Measurements from ENCODE around the gene CDA. TPM values are rescaled to one million over a fixed set of nuclear protein-coding genes. Genes with fewer than 3 reads are reported as not detected.
A peak's percentile ranks its signal among the peaks of the same experiment; 100 is the strongest.

Gene CDA
- total RNA-seq, 1 experiment from 2014 or later, result 0.35 TPM

DNA sequence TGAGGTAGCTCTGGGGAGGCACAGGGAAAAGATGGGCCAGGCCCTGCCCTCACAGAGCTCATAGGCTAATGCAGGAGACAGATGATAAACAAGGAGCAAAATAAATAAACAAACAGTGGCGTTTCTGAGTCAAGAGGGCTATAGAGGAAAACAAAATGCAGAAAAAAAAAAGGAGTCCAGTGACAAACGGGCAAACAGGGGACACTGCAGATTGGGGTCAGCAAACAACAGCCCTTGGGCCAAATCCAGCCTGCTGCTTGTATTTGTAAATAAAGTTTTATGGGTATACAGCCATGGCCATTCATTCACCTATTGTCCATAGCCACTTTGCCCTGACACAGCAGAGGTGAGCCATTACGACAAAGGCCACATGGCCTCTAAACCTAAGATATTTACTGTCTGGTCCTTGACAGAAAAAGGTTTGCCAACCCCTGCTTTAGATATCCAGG lies 25.3 kb downstream of the CDA start:
- DNase-seq (ENCODE audit: extremely low read depth, low read depth), result no peak

DNA sequence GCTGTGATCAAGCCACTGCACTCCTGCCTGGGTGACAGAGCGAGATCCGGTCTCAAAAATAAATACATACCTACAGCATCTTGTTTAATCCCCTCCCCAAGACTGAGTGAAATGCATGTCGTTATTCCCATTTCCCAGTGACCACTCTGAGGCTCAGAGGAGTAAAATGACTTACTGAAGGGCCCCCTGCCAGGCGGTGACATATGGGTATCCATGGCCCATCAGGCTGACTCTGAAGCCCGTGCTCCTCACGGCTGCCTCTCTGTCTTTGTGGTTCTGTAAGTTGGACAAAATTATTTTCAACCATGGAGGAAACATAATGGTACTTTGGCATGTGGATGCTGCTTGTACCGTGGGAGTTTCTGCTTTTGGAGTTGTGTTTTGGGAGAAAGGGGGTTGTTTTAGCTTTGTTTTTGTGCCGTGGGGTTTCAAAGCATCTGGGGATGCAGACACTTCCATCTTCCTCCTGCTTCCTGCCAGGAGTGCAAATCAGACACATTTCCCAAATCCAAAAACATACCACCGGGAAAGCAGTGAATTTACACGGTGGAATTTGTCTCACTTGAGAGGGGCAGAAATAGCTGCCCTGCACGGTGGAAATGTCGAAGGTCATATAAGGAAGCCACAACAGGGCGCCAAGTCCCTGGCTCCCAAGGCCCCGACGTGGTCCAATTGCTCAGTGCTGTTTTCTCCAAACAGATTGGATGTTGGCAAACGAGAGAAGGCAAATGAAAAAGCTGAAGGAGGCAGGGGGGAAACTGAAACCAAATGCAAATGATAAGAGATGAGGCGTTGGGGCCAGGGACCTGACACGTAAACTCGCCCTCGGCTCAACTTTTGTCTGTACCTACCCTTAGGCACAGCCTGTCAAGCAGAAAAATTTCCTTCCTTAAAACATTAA lies 27.3 kb downstream of the CDA start:
- no peak for DNase-seq (ENCODE audit: extremely low read depth, low read depth)

DNA sequence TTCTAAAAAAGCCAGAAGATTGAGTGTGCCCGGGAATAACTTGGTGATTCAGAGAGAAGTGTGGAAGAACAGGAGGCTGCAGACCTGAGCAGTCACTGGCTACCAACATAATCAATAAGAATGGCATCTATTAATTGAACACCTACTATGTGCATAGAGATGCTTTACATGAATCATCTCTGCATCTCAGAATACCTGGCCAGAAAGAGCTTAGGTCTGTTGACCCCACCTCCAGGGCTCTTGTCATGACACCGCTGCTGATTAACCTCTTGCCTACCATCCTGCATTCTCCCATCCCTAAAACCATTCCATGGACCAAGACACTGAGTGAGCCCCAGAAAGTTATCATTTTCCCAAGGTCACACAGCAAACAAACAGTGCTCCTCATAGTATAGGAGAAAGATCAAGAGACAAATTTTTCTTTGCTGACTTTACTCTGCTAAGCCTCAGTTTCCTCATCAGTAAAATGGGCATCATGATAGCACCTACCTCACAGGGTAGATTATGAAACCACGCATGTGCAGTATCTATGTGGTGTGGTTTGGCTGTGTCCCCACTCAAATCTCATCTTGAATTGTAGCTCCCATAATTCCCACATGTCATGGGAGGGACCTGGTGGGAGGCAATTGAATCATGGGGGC lies 28.1 kb downstream of the CDA start:
- no peak for DNase-seq (ENCODE audit: extremely low read depth, low read depth)

DNA sequence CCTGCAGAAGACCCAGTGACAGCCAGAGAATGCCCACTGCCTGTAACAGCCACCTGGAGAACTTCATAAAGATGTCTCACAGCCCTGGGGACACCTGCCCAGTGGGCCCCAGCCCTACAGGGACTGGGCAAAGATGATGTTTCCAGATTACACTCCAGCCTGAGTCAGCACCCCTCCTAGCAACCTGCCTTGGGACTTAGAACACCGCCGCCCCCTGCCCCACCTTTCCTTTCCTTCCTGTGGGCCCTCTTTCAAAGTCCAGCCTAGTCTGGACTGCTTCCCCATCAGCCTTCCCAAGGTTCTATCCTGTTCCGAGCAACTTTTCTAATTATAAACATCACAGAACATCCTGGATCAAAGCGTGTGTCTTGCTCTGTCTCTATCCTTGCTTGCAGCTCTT lies 29.7 kb downstream of the CDA start:
- no peak for DNase-seq (ENCODE audit: extremely low read depth, low read depth)

DNA sequence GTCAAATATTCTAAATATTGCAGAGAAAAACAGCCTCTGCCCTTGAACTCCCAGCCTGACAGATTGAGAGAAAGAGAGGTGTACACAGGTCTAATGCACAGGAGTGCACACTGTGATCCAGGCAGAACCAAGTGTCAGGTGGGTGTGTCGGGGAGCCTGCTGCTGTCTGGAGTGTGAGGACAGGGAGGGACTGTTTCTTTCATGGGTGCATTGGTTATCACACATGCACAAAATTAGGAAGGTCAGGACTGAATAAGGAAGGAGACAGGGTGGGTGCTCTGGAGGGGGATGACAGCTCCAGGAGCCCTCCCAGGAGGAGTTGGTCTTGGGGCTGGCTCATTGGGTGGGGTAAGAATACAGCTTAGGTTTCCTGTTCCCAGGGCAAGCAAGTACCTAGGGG lies 31.1 kb downstream of the CDA start:
- no peak for DNase-seq (ENCODE audit: extremely low read depth, low read depth)

DNA sequence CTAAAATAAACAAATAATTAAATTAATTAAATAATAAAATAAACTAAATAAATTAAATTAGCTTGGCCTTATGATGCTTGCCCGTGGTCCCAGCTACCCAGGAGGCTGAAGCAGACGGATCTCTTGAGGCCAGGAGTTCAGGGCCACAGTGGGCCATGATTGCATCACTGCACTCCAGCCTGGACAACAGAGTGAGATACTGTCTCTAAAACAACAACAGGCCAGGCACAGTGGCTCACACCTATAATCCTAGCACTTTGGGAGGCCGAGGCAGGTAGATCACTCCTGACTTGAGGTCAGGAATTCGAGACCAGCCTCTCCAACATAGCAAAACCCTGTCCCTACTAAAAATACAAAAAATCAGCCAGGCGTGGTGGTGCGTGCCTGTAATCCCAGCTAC lies 32.1 kb downstream of the CDA start:
- DNase-seq (ENCODE audit: extremely low read depth, low read depth), result no peak

DNA sequence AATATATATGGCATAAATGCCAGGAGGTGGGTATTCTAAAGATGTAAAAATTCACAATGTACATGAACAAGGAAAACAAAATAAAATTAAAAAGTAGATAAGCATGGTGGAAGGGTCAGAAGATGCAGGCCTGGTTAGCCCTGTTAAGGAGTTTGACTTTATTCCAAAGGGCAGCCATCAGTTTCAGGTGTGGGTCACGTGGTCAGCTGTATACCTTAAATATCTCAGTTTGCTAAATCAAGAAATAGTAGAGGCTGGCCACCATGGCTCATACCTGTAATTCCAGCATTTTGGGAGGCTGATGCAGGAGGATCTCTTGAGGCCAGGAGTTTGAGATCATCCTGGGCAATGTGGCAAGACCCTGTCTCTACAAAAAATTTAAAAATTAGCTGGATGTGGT lies 35.8 kb downstream of the CDA start:
- DNase-seq (ENCODE audit: extremely low read depth, low read depth), result no peak

DNA sequence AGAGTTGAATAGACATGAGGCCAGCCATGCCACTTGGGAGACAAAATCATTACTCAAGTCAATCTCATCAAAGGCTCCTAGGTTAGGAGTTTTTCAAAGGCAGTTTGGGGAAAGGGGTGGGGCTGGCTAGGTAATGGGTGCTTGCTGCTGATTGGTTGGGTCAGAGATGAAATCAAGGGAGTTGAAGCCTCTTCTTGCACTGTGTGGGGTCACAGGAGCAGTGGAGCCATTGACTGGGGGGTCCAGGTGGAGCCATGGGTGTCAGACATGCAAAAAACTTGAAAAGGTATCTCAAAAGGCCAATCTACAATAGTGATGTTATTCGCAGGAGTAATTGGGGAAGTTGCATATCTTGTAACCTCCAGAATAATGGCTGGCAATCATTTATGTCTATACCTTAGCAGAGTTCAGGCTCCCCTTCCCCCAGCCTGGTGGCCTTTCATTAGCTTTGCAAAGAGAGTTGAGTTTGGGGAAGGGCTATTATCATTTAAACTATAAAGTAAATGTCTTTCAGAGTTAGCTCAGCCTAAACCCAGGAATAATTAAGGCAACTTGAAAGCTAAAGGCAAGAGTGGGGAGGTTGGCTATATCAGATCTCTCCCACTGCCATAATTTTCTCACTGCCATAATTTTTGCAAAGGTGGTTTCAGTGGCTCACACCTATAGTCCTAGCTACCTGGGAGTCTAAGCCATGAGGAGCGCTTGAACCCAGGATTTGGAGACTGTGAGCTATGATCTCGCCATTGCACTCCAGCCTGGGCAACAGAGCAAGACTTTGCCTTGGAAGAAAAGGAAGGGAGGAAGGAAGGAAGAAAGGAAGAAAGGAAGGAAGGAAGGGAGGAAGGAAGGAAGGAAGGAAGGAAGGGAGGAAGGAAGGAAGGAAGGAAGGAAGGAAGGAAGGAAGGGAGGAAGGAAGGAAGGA lies 36.5 kb downstream of the CDA start:
- DNase-seq (ENCODE audit: extremely low read depth, low read depth), result no peak

DNA sequence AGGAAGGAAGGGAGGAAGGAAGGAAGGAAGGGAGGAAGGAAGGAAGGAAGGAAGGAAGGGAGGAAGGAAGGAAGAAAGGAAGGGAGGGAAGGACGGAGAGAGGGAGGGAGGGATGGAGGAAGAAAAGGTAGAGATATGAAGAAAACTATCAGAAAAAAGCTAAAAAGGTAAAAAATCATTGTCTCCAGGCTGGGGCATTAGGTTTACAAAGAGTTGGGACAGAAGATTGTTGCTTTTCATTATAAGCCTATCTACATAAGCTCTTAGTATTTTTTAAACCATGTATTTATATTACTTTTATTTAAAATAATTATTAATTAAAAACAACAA lies 37.2 kb downstream of the CDA start:
- no peak for DNase-seq (ENCODE audit: extremely low read depth, low read depth)

DNA sequence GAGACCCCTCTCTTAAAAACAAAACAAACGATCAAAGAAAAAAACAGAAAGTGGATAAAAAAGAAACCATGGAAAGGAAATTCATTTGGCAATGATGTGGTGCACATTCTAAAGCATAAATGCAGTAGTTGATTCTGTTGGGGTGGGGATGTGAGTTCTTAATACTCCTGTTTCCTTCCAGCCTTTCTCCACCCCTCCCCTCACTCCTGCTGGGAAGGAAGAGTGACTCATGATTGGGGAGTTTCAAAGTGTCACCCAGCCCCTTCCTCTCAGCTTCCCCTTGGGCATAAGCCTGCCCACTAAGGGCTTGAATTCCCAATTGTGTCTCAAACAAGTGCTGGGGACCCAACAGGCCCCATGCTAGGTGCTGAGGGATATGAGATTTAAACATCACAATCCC lies 37.6 kb downstream of the CDA start:
- DNase-seq (ENCODE audit: extremely low read depth, low read depth), result no peak

DNA sequence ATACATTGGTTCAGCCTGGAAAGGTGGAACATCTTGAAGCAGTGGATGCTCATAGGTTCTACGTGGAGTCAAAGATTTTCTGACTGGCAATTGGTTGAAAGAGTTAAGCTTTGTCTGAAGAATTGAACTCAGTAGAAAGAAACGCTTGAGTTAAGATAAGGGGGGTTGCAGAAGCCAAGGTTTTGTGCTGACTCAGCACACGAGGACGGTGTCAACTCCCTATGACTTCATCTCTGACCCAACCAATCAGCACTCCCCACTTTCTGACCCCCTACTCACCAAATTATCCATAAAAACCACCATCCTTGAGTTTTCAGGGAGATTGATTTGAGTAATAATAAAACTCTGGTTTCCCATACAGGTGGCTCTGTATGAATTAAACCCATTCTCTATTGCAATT lies 41.8 kb downstream of the CDA start:
- no peak for DNase-seq (ENCODE audit: extremely low read depth, low read depth)

DNA sequence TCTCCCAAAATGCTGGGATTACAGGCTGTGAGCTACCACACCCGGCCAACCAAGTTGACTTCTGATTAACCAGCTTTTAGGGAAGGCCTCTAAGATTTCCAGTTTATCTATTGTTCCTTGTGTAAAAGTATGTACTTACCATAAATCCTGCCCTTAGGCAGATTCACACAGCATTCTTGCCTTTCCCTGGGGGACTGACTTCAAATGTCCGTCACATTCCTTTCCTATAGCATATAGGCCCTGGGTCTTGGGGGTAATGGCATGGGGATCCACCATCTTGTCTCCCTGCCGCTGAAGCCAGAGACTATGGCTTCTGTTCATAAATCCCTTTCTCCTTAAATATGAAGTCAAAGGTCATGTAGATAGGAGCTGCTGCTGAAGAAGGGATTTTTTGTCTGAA lies 43.5 kb downstream of the CDA start:
- DNase-seq (ENCODE audit: extremely low read depth, low read depth), result no peak

DNA sequence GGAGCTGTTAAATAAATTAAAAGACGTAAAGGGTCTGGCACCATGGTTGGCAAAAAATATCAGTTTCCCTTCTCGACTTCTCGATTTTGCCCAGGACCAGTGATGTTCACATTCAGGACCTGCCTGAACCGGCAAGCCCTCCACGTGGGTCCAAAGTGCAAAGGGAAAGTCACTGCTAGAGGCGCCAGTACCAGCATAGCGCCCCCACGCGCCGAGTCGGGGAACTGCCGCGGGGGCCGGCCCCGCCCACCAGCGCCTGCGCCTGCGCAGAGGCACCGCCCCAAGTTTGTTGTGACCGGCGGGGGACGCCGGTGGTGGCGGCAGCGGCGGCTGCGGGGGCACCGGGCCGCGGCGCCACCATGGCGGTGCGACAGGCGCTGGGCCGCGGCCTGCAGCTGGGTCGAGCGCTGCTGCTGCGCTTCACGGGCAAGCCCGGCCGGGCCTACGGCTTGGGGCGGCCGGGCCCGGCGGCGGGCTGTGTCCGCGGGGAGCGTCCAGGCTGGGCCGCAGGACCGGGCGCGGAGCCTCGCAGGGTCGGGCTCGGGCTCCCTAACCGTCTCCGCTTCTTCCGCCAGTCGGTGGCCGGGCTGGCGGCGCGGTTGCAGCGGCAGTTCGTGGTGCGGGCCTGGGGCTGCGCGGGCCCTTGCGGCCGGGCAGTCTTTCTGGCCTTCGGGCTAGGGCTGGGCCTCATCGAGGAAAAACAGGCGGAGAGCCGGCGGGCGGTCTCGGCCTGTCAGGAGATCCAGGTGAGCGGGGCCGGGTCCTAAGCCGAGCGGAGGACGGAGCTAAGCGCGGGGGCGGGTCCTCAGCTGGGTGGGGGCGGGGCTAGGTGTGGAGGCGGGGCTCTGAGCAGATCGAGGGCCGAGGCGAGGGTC lies 44.5 kb downstream of the CDA start, which contains the start of gene PINK1:
TSS of gene PINK1 (plus strand) at position 269 of the 875 bp plus-strand sequence. CDS start at position 360, 91 bp downstream.
- peak; percentile 47 for DNase-seq (ENCODE audit: extremely low read depth, low read depth)

DNA sequence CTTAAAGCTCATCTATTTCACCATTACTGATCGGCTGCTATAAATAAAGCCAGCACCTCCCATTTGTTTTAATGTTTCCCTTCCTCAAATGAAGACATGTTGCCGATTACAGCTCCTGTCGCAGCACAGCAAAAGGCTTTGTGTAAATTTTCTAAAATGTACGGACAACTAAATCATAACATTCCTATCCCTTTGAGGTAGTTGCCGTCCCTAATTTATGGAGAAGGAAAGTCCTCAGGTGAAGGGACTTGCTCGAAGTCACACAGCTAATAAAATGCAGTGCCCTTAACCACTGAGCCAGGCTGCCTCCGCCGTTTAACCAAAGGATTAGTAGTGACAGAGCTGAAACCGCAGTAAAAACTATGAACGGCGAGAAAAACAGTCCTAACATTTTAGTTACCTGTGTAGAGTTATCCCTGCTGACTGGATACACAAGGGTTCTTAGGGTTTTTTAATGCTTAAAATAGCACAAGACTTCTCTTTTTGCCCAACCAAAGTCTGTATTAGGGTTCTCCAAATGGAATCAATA lies 45.2 kb downstream of the CDA start:
- no peak for DNase-seq (ENCODE audit: extremely low read depth, low read depth)

DNA sequence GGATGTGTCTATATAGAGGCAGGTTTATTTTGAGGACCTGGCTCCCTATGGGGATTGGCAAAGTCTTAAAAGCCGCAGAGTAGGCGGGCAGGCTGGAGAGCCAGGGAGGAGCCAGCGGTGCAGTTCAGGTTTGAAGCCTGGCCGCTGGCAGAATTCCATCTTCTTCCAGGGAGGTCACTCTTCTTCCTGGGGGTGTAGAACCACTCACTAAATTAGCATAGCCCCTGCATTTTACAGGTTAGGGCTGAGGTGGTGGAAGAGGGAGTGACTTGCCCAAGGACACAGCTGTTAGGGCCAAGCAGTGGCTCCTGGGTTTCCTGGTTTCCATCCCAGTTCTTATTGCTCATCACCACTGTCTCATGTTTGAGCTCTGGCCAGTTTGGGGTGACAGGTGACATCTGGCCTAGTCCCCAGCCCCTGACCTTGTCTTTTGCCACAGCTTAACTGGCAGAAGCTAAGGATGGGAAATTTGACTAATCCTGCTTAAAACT lies 45.7 kb downstream of the CDA start:
- no peak for DNase-seq (ENCODE audit: extremely low read depth, low read depth)

DNA sequence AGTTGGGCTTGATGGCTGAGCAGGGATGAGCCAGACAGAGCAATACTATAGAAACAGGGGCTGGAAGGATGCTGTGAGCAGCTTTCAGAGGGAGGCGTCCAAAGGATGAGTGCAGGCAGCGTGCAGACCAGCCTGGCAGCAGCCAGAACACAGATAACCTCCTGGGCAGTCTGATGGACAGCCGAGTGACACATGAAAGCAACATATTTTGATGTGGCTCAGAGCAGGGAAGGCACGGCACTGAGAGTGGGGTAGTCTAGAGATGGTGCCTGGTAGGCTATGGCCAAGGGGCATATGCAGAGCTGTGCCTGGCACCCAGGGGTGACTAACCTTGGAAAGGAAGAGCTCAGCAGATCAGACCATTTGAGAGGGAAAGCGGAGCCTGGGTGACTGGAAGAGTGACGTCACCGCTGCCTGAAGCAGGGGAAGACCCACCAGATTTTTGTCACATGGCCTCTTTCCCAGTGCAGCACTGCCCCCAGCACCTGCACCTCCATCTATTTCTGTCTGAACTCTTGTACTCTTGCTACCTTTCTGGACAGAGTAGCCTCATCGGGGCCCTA lies 48.0 kb downstream of the CDA start:
- no peak for DNase-seq (ENCODE audit: extremely low read depth, low read depth)

DNA sequence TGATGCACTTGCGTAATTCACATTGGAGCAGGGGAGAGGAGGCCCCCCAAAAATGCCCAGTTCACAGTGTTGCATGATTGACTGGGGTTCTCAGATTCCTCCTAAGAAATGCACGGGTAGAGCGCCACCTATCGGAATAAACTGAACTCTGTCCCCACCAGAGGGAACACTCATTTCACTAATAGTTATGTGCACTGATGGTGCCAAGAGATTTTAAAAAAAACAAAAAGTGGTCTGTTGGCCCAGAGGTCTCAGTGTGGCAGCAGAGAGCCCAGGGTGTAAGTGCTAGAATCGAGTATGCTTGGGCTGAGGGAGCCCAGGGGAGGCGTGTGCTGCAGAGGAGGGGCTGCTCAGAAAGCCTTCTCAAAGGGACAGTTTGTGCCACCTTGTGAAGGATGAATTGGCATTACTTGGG lies 51.3 kb downstream of the CDA start:
- peak; percentile 33 for DNase-seq (ENCODE audit: extremely low read depth, low read depth)

DNA sequence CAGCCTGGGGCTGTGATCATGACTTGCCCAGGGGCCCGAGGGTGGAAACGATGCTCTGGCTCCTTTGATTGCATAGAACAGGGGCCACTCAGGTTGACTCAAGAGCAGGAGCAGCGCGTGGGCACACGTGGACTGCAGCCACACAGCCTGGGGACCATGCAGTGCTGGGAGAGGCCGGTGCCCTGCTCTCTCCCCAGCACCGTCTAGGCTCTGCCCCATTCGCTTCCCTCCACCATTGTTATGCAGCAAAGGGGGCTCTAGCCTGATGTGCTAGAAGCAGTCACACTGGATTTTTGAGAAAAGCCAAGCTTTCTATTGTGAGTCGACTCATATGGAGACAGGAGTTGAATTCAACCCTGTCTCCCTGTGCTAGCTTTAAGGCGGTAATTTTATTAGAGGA lies 53.1 kb downstream of the CDA start:
- no peak for DNase-seq (ENCODE audit: extremely low read depth, low read depth)

DNA sequence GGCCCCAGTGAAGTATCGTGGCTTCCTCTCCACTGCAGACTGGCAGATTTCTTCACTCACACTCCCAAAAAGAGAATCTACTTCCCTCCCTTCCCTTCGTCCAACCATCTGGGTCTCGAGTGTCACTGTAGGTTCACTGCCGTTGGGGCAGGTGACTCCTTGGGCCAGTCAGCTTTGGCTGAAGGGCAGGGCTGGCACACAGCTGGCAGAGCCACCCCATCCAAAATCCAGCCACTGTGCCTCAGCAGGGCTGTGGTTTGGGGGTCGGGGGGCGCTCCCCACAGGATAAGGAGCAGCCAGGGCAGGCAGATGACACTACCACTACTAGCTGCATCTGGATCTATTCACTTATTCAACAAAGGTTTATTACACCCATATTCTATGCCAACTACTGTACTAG lies 54.2 kb downstream of the CDA start:
- no peak for DNase-seq (ENCODE audit: extremely low read depth, low read depth)
